Fibroblast of lung (primary cell): ENCODE measurements around the gene KCNH1. TPM values are rescaled to one million over a fixed set of nuclear protein-coding genes. Genes with fewer than 3 reads are reported as not detected.

Experiments used
- DNase-seq, 2 donors: peaks; one replicate each; pipeline versions ENCODE4 v3.0.0 to v3.0.0-alpha.2; 2010; ENCODE audit warnings: low read depth in 2 of 2
- H2AFZ ChIP-seq: 2 replicates; pipeline ENCODE4 v1.5.1; 2012; ENCODE audit warnings: low read length, control low read depth, inconsistent platforms
- H3K27ac ChIP-seq: 2 replicates; pipeline ENCODE4 v1.5.1; 2011; ENCODE audit warnings: low read length, control low read depth; ENCODE audit not compliant: insufficient read depth
- H3K27me3 ChIP-seq: 2 replicates; pipeline ENCODE4 v1.5.1; 2011; ENCODE audit warnings: mild to moderate bottlenecking, low read length; ENCODE audit not compliant: control insufficient read depth, insufficient read depth
- H3K36me3 ChIP-seq: 2 replicates; pipeline ENCODE4 v1.5.1; 2011; ENCODE audit warnings: low read length; ENCODE audit not compliant: control insufficient read depth, insufficient read depth
- H3K4me1 ChIP-seq: 2 replicates; pipeline ENCODE4 v1.5.1; 2011; ENCODE audit warnings: low read length; ENCODE audit not compliant: control insufficient read depth, insufficient read depth; ENCODE audit errors: extremely low read depth
- H3K4me2 ChIP-seq: 2 replicates; pipeline ENCODE4 v1.5.1; 2011; ENCODE audit warnings: low read length, control low read depth; ENCODE audit not compliant: insufficient read depth; ENCODE audit errors: extremely low read depth
- H3K4me3 ChIP-seq, 4 experiments: fragments of 200-600 bp in 1 of 4; sonication (generic) in 1 of 4; replicated peaks in 1 of 4; 2 replicates each; pipeline ENCODE4 v1.5.1; 2011 to 2016; ENCODE audit warnings: low read length in 4 of 4, low read depth in 3 of 4, mild to moderate bottlenecking in 3 of 4, control low read depth in 2 of 4, inconsistent platforms in 1 of 4, mixed read lengths in 1 of 4; ENCODE audit not compliant: insufficient read depth in 1 of 4; ENCODE audit errors: control extremely low read depth in 1 of 4
- H3K79me2 ChIP-seq: 2 replicates; pipeline ENCODE4 v1.5.1; 2012; ENCODE audit warnings: mild to moderate bottlenecking, low read length, inconsistent platforms; ENCODE audit not compliant: control insufficient read depth, insufficient read depth
- H3K9ac ChIP-seq: 2 replicates; pipeline ENCODE4 v1.5.1; 2011; ENCODE audit warnings: mild to moderate bottlenecking, low read length, control low read depth; ENCODE audit not compliant: insufficient read depth
- H3K9me3 ChIP-seq: 2 replicates; pipeline ENCODE4 v1.5.1; 2012; ENCODE audit warnings: low read depth, low read length; ENCODE audit not compliant: control insufficient read depth, insufficient read depth
- H4K20me1 ChIP-seq: 2 replicates; pipeline ENCODE4 v1.5.1; 2011; ENCODE audit warnings: low read length; ENCODE audit not compliant: control insufficient read depth, insufficient read depth; ENCODE audit errors: extremely low read depth
- EZH2 ChIP-seq: IDR thresholded peaks from 2 replicates; pipeline ENCODE4 v1.5.1; 2012; ENCODE audit warnings: low read length, control low read depth, mild to moderate bottlenecking; ENCODE audit errors: missing control alignments
- polyA plus RNA-seq, 2 donors: library from polyadenylated mRNA; depleted of rRNA in 1 of 2; stranded (reverse) in 1 of 2; unstranded in 1 of 2; fragments of >200 nt; gene quantifications; 2 replicates each; pipeline ENCODE4 v1.2.1, GENCODE V29; 2011 to 2012; ENCODE audit warnings: missing spikeins in 1 of 2
- total RNA-seq: library from RNA; depleted of rRNA; stranded (reverse); fragments of >200 nt; gene quantifications from 2 replicates; pipeline ENCODE4 v1.2.1, GENCODE V29; 2014
- TF ChIP-seq, protein P1 (sequence below), 2 donors: IDR thresholded peaks in 1 of 2; conservative IDR thresholded peaks in 1 of 2; 1 replicate in 1 of 2; 2 replicates in 1 of 2; pipeline ENCODE4 v1.5.1; 2011 to 2012; ENCODE audit warnings: low read length in 2 of 2, control low read depth in 1 of 2, inconsistent platforms in 1 of 2, low read depth in 1 of 2, mild to moderate bottlenecking in 1 of 2

Gene KCNH1
- total and polyA plus RNA-seq, 2 donors (not counting 1 experiment from before 2014, with no cell fraction given), result 0.17 to 1.5 TPM

DNA sequence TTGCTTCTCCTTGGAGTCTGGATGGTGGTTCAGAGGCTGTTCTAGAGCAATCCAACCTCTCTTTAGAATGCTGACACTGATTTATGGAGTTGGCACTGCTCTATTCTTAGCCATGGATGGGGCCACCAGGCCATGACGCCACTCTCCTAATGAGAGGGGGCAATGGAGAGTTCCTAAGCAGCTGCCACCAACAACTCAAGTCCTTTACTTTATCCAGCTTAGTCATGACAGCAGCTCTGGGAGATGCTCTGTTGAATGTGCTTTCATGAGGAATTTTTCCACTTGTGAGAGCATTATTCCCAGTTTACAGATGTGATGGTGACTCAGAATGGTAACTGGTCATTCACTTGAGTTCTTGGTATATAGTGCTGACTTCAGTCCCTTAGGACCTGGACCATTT lies 438.9 kb downstream of the KCNH1 start:
- no peaks in the 10 kb centered on the region for H3K27me3 ChIP-seq
- no peaks in the 10 kb centered on the region for H4K20me1 ChIP-seq
- H3K9ac ChIP-seq, result no peak overlapping the region
- DNase-seq, result peak in 1 of 2 donors; percentile 51
- H3K9me3 ChIP-seq, result no peaks in the 10 kb centered on the region
- H3K4me2 ChIP-seq, result no peak overlapping the region
- no peaks in the 10 kb centered on the region for H3K79me2 ChIP-seq
- H3K36me3 ChIP-seq, result no peaks in the 10 kb centered on the region
- no peak overlapping the region for H3K27ac ChIP-seq
- H2AFZ ChIP-seq, result no peak overlapping the region
- TF ChIP-seq, protein P1, sequence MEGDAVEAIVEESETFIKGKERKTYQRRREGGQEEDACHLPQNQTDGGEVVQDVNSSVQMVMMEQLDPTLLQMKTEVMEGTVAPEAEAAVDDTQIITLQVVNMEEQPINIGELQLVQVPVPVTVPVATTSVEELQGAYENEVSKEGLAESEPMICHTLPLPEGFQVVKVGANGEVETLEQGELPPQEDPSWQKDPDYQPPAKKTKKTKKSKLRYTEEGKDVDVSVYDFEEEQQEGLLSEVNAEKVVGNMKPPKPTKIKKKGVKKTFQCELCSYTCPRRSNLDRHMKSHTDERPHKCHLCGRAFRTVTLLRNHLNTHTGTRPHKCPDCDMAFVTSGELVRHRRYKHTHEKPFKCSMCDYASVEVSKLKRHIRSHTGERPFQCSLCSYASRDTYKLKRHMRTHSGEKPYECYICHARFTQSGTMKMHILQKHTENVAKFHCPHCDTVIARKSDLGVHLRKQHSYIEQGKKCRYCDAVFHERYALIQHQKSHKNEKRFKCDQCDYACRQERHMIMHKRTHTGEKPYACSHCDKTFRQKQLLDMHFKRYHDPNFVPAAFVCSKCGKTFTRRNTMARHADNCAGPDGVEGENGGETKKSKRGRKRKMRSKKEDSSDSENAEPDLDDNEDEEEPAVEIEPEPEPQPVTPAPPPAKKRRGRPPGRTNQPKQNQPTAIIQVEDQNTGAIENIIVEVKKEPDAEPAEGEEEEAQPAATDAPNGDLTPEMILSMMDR (conservative IDR thresholded peaks at IDR 0.05 in 1 of 2, IDR thresholded peaks at IDR 0.05 in 1 of 2; ENCODE audit: low read depth in 1 of 2, low read length in 2 of 2), result no peak
- TF ChIP-seq EZH2, result no peak
- no peaks in the 10 kb centered on the region for H3K4me1 ChIP-seq
- no peak overlapping the region for H3K4me3 ChIP-seq

- Histone ChIP-seq H3K4me3 (no peak overlapping the region), H3K27ac (no peak overlapping the region), H3K36me3 (no peaks in the 10 kb centered on the region), H3K79me2 (no peaks in the 10 kb centered on the region), H3K4me2 (no peak overlapping the region), H2AFZ (no peak overlapping the region), H4K20me1 (no peaks in the 10 kb centered on the region), H3K4me1 (no peaks in the 10 kb centered on the region), H3K27me3 (no peaks in the 10 kb centered on the region), H3K9ac (no peak overlapping the region), H3K9me3 (no peaks in the 10 kb centered on the region)
- TF ChIP-seq, protein P1 (conservative IDR thresholded peaks at IDR 0.05 in 1 of 2, IDR thresholded peaks at IDR 0.05 in 1 of 2; ENCODE audit: low read depth in 1 of 2, low read length in 2 of 2), result no peak
- TF ChIP-seq EZH2, result no peak
- DNase-seq, result no peak
These were observed 441.2 kb downstream of the KCNH1 start for GRCh38 chr1:210692796-210693195.

DNA sequence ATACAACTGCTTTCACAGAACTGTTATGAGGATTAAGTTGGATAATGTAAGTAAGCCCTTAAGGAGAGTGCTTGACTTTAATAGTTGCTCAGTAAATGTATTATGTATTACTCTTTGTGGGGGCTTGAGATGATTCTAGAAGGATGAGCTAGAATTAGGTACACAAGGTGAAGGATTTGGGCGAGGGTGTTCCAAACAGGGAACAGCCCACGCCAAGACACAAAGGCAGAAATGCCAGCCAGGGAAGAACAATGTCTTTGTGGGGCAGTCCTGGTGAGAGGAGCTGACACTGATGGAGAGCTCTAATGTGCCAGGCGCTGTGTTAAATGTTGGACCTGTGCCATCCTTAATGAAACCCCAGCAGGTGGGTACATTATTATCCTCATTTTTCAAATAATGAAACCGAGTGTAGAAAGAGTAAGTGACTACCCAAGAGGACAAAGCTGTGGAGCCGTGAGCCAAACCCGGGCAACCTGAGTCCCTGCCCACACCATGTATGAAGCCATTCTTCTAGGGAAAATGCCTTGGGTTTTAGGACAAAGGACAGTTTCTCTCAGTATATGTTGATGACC lies 442.8 kb downstream of the KCNH1 start:
- TF ChIP-seq, protein P1 (conservative IDR thresholded peaks at IDR 0.05 in 1 of 2, IDR thresholded peaks at IDR 0.05 in 1 of 2; ENCODE audit: low read depth in 1 of 2, low read length in 2 of 2), result no peak
- no peak for TF ChIP-seq EZH2
- no peak overlapping the region for H3K27ac ChIP-seq
- peaks cover 3% of the 10 kb centered on the region for H3K4me1 ChIP-seq
- no peak overlapping the region for H2AFZ ChIP-seq
- H3K79me2 ChIP-seq, result no peaks in the 10 kb centered on the region
- H3K4me2 ChIP-seq, result no peak overlapping the region
- no peak overlapping the region for H3K4me3 ChIP-seq
- H4K20me1 ChIP-seq, result no peaks in the 10 kb centered on the region
- no peaks in the 10 kb centered on the region for H3K9me3 ChIP-seq
- H3K27me3 ChIP-seq, result no peaks in the 10 kb centered on the region
- no peaks in the 10 kb centered on the region for H3K36me3 ChIP-seq
- H3K9ac ChIP-seq, result no peak overlapping the region
- DNase-seq, result no peak
